Transverse colon (tissue), 3 donors: ENCODE data around the gene MRAP2.

Experiments used
- CTCF ChIP-seq, 5 experiments: fragments of 200-600 bp in 3 of 5; fragments of 450-650 bp in 2 of 5; sonication (generic) in 3 of 5; IDR thresholded peaks; 1 replicate in 2 of 5; 2 replicates in 3 of 5; pipeline ENCODE4 v1.5.1; 2016 to 2017; ENCODE audit warnings: antibody characterized with exemption in 5 of 5, inconsistent platforms in 3 of 5, mild to moderate bottlenecking in 2 of 5, moderate library complexity in 1 of 5
- EP300 ChIP-seq: sonication (generic); formaldehyde crosslinking; IDR thresholded peaks from one replicate; pipeline ENCODE4 v1.6.1; 2017; ENCODE audit warnings: antibody characterized with exemption, low read depth
- POLR2A ChIP-seq: fragments of 450-650 bp; IDR thresholded peaks from one replicate; pipeline ENCODE4 v1.6.1; 2016; ENCODE audit warnings: antibody characterized with exemption, mild to moderate bottlenecking, moderate library complexity

GRCh38 chr6:84035484-84035883, 1.9 kb downstream of the MRAP2 start:
- TF ChIP-seq CTCF (IDR thresholded peaks at IDR 0.05) (no peak), POLR2A (no peak), EP300 (no peak)
